LNCAP (cell line): ENCODE data around the gene SDC3.

ENCODE experiments used
- TF ChIP-seq, protein P1 (sequence below): fragments of 450-650 bp; IDR thresholded peaks from 2 replicates; pipeline ENCODE4 v1.5.1; 2017; ENCODE audit warnings: mild to moderate bottlenecking

Gene SDC3

DNA sequence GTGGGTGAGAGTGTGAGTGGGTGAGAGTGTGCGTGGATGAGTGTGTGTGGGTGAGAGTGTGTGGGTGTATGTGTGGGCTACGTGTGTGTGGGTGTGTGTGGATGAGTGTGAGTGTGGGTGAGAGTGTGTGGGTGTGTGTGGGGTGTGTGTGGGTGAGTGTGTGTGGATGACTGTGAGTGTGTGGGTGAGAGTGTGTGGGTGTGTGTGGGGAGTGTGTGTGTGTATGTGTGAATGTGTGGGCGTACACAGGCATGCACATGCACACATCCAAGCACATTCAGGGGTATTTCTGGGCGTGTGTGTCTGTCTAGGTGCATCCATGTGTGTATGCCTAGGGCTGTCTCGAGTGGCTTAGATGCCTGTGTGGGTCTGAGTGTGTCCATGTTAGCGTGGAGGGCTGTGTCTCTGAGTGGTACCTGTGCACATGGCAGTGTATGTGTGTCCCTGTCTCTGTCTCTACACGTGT is 14.0 kb downstream of the SDC3 start:
- TF ChIP-seq, protein P1, sequence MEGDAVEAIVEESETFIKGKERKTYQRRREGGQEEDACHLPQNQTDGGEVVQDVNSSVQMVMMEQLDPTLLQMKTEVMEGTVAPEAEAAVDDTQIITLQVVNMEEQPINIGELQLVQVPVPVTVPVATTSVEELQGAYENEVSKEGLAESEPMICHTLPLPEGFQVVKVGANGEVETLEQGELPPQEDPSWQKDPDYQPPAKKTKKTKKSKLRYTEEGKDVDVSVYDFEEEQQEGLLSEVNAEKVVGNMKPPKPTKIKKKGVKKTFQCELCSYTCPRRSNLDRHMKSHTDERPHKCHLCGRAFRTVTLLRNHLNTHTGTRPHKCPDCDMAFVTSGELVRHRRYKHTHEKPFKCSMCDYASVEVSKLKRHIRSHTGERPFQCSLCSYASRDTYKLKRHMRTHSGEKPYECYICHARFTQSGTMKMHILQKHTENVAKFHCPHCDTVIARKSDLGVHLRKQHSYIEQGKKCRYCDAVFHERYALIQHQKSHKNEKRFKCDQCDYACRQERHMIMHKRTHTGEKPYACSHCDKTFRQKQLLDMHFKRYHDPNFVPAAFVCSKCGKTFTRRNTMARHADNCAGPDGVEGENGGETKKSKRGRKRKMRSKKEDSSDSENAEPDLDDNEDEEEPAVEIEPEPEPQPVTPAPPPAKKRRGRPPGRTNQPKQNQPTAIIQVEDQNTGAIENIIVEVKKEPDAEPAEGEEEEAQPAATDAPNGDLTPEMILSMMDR = no peak

DNA sequence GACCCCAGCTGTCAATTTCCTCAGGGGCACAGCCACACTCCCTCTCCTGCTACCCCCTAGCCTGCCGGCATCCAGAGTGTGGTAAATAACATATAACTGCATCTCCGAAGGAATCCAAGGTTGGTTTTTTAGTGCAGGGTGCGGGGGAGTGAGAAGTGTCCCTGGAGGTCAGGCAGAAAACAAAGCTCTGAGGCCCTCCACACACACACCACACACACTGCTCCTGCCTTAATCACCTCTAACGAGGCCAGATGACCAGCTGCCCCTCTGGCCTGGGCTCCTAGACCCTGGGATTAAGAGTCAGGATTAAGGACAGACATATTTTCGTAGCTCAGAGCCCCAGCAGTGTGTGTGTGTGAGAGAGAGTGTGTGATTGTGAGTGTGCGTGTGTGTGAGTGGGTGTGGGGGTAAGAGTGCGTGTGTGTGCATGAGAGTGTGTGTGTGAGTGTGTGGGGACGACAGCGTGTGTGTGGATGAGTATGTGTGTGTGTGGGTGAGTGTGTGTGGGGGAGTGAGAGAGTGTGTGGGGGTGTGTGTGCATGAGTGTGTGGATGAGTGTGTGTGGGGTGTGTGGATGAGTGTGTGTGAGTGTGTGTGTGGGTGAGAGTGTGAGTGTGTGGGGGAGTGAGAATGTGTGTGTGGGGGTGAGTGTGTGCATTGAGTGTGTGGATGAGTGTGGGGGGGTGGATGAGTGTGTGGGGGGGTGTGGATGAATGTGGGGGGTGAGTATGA is 14.6 kb downstream of the SDC3 start:
- TF ChIP-seq, protein P1 = no peak

DNA sequence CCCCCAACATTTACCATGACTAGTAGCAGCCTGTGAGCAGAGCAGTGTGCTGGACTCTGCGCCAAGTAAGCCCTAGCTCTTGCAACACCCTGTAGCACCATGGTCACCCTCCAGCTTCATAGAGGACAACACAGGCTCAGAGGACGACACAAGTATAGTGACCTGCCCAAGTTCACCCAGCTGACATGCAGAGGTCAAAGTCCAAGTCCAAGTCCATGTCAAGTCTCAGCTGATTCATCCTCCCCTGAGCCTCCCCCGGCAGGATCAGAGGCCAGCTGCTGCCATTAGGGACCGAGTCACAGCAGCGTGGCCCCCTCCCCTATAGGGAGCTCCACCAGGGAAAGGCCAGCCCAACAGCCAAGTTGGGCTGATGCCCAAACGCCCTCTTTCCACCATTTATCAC is 15.9 kb downstream of the SDC3 start:
- TF ChIP-seq, protein P1 = no peak

DNA sequence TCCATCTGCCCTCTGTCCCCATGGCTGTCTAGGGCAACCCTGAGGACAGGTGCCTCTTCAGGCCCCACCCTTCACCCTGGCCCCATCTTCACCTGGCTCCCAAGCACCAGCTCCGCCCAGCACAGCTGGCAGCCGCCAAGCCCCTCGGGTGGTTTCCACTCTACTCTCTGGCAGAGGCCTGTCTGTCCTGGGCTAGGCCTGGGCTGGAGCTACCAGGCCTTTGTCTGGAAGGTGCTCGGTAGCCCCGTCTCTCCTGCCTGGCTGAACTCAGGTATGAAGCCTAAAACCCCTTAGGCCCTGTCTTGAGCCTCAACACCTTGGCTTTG is 17.4 kb downstream of the SDC3 start:
- TF ChIP-seq, protein P1 = no peak

DNA sequence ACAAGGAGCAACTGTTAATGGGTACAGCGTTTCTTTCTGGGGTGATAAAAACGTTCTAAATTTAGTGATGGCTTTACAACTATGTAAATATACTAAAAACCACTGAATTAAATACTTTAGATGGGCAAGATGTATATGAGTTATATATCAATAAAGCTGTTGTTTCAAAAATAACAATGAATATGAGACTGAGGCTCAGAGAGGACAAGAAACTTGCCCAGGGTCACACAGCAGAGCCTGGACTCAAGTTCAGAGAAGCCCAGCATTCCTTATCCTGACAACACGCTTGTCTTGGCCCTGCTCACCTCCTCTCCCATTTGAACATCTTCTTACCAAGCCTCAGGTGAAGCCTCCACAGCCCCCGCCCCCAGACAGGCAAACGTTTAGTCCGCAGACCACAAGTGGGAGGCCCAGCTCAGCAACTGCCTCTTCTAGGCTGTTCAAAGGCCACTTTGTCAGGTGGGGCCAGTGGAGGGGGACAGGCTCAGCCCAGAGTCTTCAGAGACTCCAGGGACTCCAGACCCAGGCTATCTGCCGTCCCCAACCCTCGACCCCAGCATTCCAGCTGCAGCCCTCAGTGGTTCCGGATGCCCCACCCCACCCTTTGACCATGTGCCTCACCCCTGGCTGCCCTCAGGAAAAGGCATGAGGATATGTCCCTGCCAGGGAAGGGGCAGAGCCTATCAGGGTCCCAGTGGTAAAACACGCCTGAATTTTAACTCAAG is 17.9 kb downstream of the SDC3 start:
- TF ChIP-seq, protein P1 = no peak

DNA sequence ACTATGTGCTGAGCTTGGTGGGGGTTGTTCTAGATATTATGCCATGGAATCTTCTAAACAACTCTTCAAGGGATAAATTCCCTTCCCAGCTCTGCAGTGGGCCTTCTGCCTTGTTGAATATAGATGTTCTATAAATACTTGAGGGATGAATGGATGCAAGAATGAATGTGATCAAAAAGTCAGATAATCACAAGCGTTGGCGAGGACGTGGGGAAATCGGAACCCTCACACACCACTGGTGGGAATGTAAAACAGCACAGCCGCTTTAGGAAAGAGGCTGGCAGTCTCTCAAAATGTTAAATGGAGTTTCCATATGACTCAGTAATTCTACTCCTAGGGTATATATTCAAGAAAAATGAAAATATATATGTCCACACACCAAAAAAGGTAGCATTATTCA is 19.0 kb downstream of the SDC3 start:
- TF ChIP-seq, protein P1 = no peak

DNA sequence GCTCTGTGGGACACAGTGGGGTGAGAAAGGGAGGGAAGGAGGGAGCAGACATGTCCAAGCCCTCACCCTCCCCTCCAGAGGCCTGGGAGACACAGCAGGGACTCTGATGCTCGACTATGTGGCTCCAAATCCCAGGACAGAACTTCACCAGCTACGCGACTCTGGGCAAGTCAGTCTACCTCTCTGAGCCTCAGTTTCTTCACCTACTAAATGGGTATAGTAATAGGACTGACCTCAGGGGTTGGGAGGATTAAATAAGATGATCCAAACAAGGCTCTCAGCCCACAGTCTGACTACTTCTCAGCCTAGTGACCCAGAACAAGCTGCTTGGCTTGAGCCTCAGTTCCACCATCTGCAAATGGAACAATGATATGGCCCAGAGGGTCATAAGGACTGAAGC is 19.6 kb downstream of the SDC3 start:
- TF ChIP-seq, protein P1 = no peak
